ENCODE measurements around the gene SERGEF. TPM values are rescaled to one million over a fixed set of nuclear protein-coding genes. Genes with fewer than 3 reads are reported as not detected.
A peak's percentile ranks its signal among the peaks of the same experiment; 100 is the strongest.

Gene SERGEF
- total and polyA plus RNA-seq, 11 donors = 11.6 to 55.0 (median 22.1) TPM

- Histone ChIP-seq H3K9me3 (no peaks in the 10 kb centered on the region), H3K4me3 (no peak overlapping the region), H3K27me3 (no peaks in the 10 kb centered on the region), H3K4me1 (no peaks in the 10 kb centered on the region), H3K36me3 (no peaks in the 10 kb centered on the region), H3K27ac (no peak overlapping the region)
- WGBS, 4 donors = 91 to 95% (median 93%) methylated on average over 13 to 14 of the region's 14 CpGs
- no peak for TF ChIP-seq POLR2A (IDR thresholded peaks at IDR 0.05)
- TF ChIP-seq CTCF (IDR thresholded peaks at IDR 0.05) = no peak
- intact Hi-C loops (cut with DNase I) = no loop called here
- ATAC-seq = no peak
- peak in 1 of 5 donors; percentile 7 for DNase-seq
These were observed 225.9 kb downstream of the SERGEF start for GRCh38 chr11:17786824-17787525.

GRCh38 chr11:17783878-17784277, 229.0 kb downstream of the SERGEF start:
- TF ChIP-seq CTCF (IDR thresholded peaks at IDR 0.05) = no peak
- no peak for TF ChIP-seq POLR2A (IDR thresholded peaks at IDR 0.05)
- 89 to 94% (median 91%) methylated on average over 4 of the region's 4 CpGs for WGBS, 4 donors
- Histone ChIP-seq H3K27ac (no peak overlapping the region), H3K27me3 (no peaks in the 10 kb centered on the region), H3K9me3 (no peaks in the 10 kb centered on the region), H3K4me1 (no peaks in the 10 kb centered on the region), H3K36me3 (no peaks in the 10 kb centered on the region), H3K4me3 (no peak overlapping the region)
- no peak for DNase-seq
- ATAC-seq = no peak
- intact Hi-C loops (cut with DNase I) = no loop called here

- Histone ChIP-seq H3K9me3 (no peaks in the 10 kb centered on the region), H3K4me3 (no peak overlapping the region), H3K27me3 (no peaks in the 10 kb centered on the region), H3K27ac (no peak overlapping the region), H3K4me1 (no peaks in the 10 kb centered on the region), H3K36me3 (no peaks in the 10 kb centered on the region)
- intact Hi-C loops (cut with DNase I) = no loop called here
- 79 to 88% (median 84%) methylated on average over 4 of the region's 4 CpGs for WGBS, 4 donors
- TF ChIP-seq CTCF (IDR thresholded peaks at IDR 0.05) = no peak
- no peak for TF ChIP-seq POLR2A (IDR thresholded peaks at IDR 0.05)
- DNase-seq = no peak
- no peak for ATAC-seq
These were observed 230.1 kb downstream of the SERGEF start for GRCh38 chr11:17782603-17783337.

GRCh38 chr11:17782145-17782544, 230.7 kb downstream of the SERGEF start:
- H3K27ac ChIP-seq = no peak overlapping the region
- DNase-seq = peak in 1 of 5 donors; percentile 1
- WGBS, 4 donors = 89 to 93% (median 91%) methylated on average over 12 of the region's 12 CpGs

More at GRCh38 chr11:17782145-17782544, 230.7 kb downstream of the SERGEF start:
- Histone ChIP-seq H3K27me3 (no peaks in the 10 kb centered on the region), H3K36me3 (no peaks in the 10 kb centered on the region), H3K4me1 (no peaks in the 10 kb centered on the region), H3K4me3 (no peak overlapping the region), H3K9me3 (no peaks in the 10 kb centered on the region)
- ATAC-seq = no peak
- TF ChIP-seq POLR2A (IDR thresholded peaks at IDR 0.05) (no peak), CTCF (IDR thresholded peaks at IDR 0.05) (no peak)
- intact Hi-C loops (cut with DNase I) = no loop called here

Measured in heart left ventricle (tissue), 16 donors.